B cell (primary cell): Measurements from ENCODE around the gene PLTP. TPM values are rescaled to one million over a fixed set of nuclear protein-coding genes. Genes with fewer than 3 reads are reported as not detected.

Source experiments
- ATAC-seq: fragments of 200-7000 bp; cut with Tn5 transposase; one replicate; pipeline ENCODE4 v1.10.0; 2021; ENCODE audit warnings: low read depth, mild to moderate bottlenecking, moderate number of reproducible peaks, moderate library complexity
- CTCF ChIA-PET: fragments of 350-600 bp; sonication (Branson Sonifier 250); formaldehyde crosslinking; loops from one replicate; lab custom pipeline; 2021; ENCODE audit warnings: antibody characterized with exemption, inconsistent platforms; lab: Charles Lee
- POLR2A ChIA-PET: fragments of 350-600 bp; sonication (Branson Sonifier 250); formaldehyde crosslinking; loops from one replicate; lab custom pipeline; 2021; ENCODE audit warnings: antibody characterized with exemption; lab: Charles Lee
- DNase-seq: peaks from one replicate; pipeline ENCODE4 v3.0.0; 2013
- H2AFZ ChIP-seq: 2 replicates; pipeline ENCODE4 v1.6.1; 2012; ENCODE audit warnings: mild to moderate bottlenecking, low read depth, low read length; ENCODE audit not compliant: insufficient read depth, poor library complexity, severe bottlenecking
- H3K27ac ChIP-seq, 2 donors: 1 replicate in 1 of 2; 2 replicates in 1 of 2; pipeline ENCODE4 v1.5.1; 2012 to 2013; ENCODE audit warnings: low read length in 2 of 2, mild to moderate bottlenecking in 2 of 2, moderate library complexity in 1 of 2
- H3K27me3 ChIP-seq, 4 experiments: fragments of 200-600 bp in 1 of 4; sonication (generic) in 1 of 4; replicated peaks in 1 of 4; 1 replicate in 2 of 4; 2 replicates in 2 of 4; pipeline versions ENCODE4 v1.6.1 to v1.7.0; 2013 to 2016; ENCODE audit warnings: low read length in 3 of 4, mild to moderate bottlenecking in 2 of 4, mixed read lengths in 1 of 4, moderate library complexity in 1 of 4; ENCODE audit not compliant: insufficient read depth in 4 of 4, control insufficient read depth in 3 of 4; ENCODE audit errors: control extremely low read depth in 1 of 4
- H3K36me3 ChIP-seq, 2 experiments: replicated peaks in 1 of 2; 1 replicate in 1 of 2; 2 replicates in 1 of 2; pipeline versions ENCODE4 v1.6.1 to v1.7.1; 2013; ENCODE audit warnings: low read length in 1 of 2; ENCODE audit not compliant: insufficient read depth in 2 of 2, control insufficient read depth in 1 of 2; ENCODE audit errors: control extremely low read depth in 1 of 2, extremely low read depth in 1 of 2
- H3K4me1 ChIP-seq, 2 donors: fragments of 200-600 bp in 1 of 2; sonication (generic) in 1 of 2; 1 replicate in 1 of 2; 2 replicates in 1 of 2; pipeline versions ENCODE4 v1.5.1 to v1.6.1; 2013 to 2017; ENCODE audit warnings: low read length in 2 of 2; ENCODE audit not compliant: control insufficient read depth in 2 of 2, insufficient read depth in 2 of 2
- H3K4me2 ChIP-seq: replicated peaks from 2 replicates; pipeline ENCODE3; 2012; ENCODE audit warnings: mild to moderate bottlenecking, low read depth, low read length; ENCODE audit not compliant: poor library complexity, severe bottlenecking
- H3K4me3 ChIP-seq, 5 experiments: fragments of 200-600 bp in 1 of 5; sonication (generic) in 1 of 5; 1 replicate in 3 of 5; 2 replicates in 2 of 5; pipeline versions ENCODE4 v1.5.1 to v1.7.0; 2011 to 2016; ENCODE audit warnings: low read length in 4 of 5, mild to moderate bottlenecking in 4 of 5, low read depth in 2 of 5, control low read depth in 1 of 5, moderate library complexity in 1 of 5; ENCODE audit not compliant: insufficient read depth in 1 of 5; ENCODE audit errors: control extremely low read depth in 1 of 5, extremely low read depth in 1 of 5
- H3K79me2 ChIP-seq: fragments of 200-600 bp; sonication (generic); one replicate; pipeline ENCODE4 v1.6.0; 2016; ENCODE audit warnings: low read length; ENCODE audit not compliant: control insufficient read depth, insufficient read depth
- H3K9ac ChIP-seq: fragments of 200-600 bp; sonication (generic); 2 replicates; pipeline ENCODE4 v1.6.1; 2017; ENCODE audit warnings: mild to moderate bottlenecking, low read length, moderate library complexity
- H3K9me3 ChIP-seq, 3 donors: one replicate each; pipeline versions ENCODE4 v1.6.1 to v1.7.1; 2013; ENCODE audit warnings: low read length in 2 of 3; ENCODE audit not compliant: control insufficient read depth in 2 of 3, insufficient read depth in 1 of 3; ENCODE audit errors: control extremely low read depth in 1 of 3
- H4K20me1 ChIP-seq: 2 replicates; pipeline ENCODE4 v1.6.0; 2012; ENCODE audit warnings: mild to moderate bottlenecking, low read length; ENCODE audit not compliant: insufficient read depth, control insufficient read depth, poor library complexity, severe bottlenecking
- H3K27ac Mint-ChIP-seq: one replicate; pipeline ENCODE4 v1.8.0; 2021; ENCODE audit warnings: mixed read lengths
- H3K27me3 Mint-ChIP-seq: one replicate; pipeline ENCODE4 v1.8.0; 2021; ENCODE audit warnings: mixed read lengths
- H3K4me1 Mint-ChIP-seq: one replicate; pipeline ENCODE4 v1.8.0; 2021; ENCODE audit warnings: mixed read lengths
- H3K4me3 Mint-ChIP-seq: one replicate; pipeline ENCODE4 v1.8.0; 2021; ENCODE audit warnings: mixed read lengths
- H3K9me3 Mint-ChIP-seq: one replicate; pipeline ENCODE4 v1.8.0; 2022; ENCODE audit warnings: mixed read lengths; ENCODE audit not compliant: insufficient read depth
- CTCF ChIP-seq: fragments of 200-600 bp; IDR thresholded peaks from one replicate; pipeline ENCODE4 v1.8.0; 2022; ENCODE audit warnings: antibody characterized with exemption, mild to moderate bottlenecking
- EZH2 ChIP-seq: IDR thresholded peaks from 2 replicates; pipeline ENCODE4 v1.6.1; 2012; ENCODE audit warnings: borderline replicate concordance, low read depth, mild to moderate bottlenecking, moderate library complexity, low read length; ENCODE audit not compliant: insufficient read depth, poor library complexity, severe bottlenecking
- WGBS: methylation state at CpG from one replicate; pipeline ENCODE4 v1.1.5; 2013; ENCODE audit warnings: missing lambda C conversion rate; ENCODE audit not compliant: insufficient coverage; 5-methylcytosine and 5-hydroxymethylcytosine counted together
- intact Hi-C: fragments of 100-400 bp; cut with micrococcal nuclease; formaldehyde crosslinking; loops from one replicate; pipeline ENCODE4 v1.10.0; 2022
- polyA plus RNA-seq: library from polyadenylated mRNA; depleted of rRNA; stranded (reverse); fragments of >200 nt; gene quantifications from 2 replicates; pipeline ENCODE4 v1.2.3, GENCODE V29; 2012
- total RNA-seq, 2 donors: library from RNA; stranded (reverse); fragments of 120-200 nt in 1 of 2; gene quantifications; 1 replicate in 1 of 2; 2 replicates in 1 of 2; pipeline versions ENCODE4 v1.2.3 to v1.2.4, GENCODE V29; 2013 to 2022

The PLTP gene
- total and polyA plus RNA-seq, 2 donors (not counting 1 experiment from before 2014, with no cell fraction given), result 1.4 to 4.0 TPM

GRCh38 chr20:45898285-45898684 lies 13.7 kb downstream of the PLTP start:
- 94% methylated on average over 6 of the region's 12 CpGs for WGBS
- H3K4me2 ChIP-seq, result no peak overlapping the region
- Mint-ChIP-seq H3K9me3 (no peaks in the 10 kb centered on the region), H3K27ac (no peak overlapping the region), H3K27me3 (no peaks in the 10 kb centered on the region), H3K4me1 (peaks cover 11% of the 10 kb centered on the region), H3K4me3 (no peak overlapping the region)
- H3K4me1 ChIP-seq, result peaks cover 0 to 7% of the 10 kb centered on the region in 2 donors
- no peak overlapping the region for H3K9ac ChIP-seq
- H3K79me2 ChIP-seq, result no peaks in the 10 kb centered on the region
- H3K27ac ChIP-seq, result no peak overlapping the region
- CTCF ChIA-PET, result interaction anchor here (1.6 kb wide), 1 partner anchor 18 kb away, joined by 3 read pairs; no protein-coding TSS in a partner anchor
- H3K9me3 ChIP-seq, result no peaks in the 10 kb centered on the region
- TF ChIP-seq EZH2, result no peak
- H3K4me3 ChIP-seq, result no peak overlapping the region
- POLR2A ChIA-PET, result interaction anchor here (0.6 kb wide), 1 partner anchor 29 kb away, joined by 6 read pairs; no protein-coding TSS in a partner anchor
- peaks cover 0 to 26% of the 10 kb centered on the region in 2 experiments for H3K36me3 ChIP-seq
- intact Hi-C loops, result no loop called here
- DNase-seq (no peak), ATAC-seq (no peak)
- no peaks in the 10 kb centered on the region for H4K20me1 ChIP-seq
- H3K27me3 ChIP-seq, result no peaks in the 10 kb centered on the region
- no peak overlapping the region for H2AFZ ChIP-seq

- Mint-ChIP-seq H3K27me3 (no peaks in the 10 kb centered on the region), H3K27ac (no peak overlapping the region), H3K4me3 (no peak overlapping the region), H3K9me3 (no peaks in the 10 kb centered on the region), H3K4me1 (peaks cover 12% of the 10 kb centered on the region)
- Histone ChIP-seq H3K9ac (no peak overlapping the region), H3K36me3 (peaks cover 0 to 26% of the 10 kb centered on the region in 2 experiments), H2AFZ (no peak overlapping the region), H3K4me3 (no peak overlapping the region), H3K27ac (no peak overlapping the region), H3K9me3 (no peaks in the 10 kb centered on the region), H3K4me2 (no peak overlapping the region), H3K27me3 (no peaks in the 10 kb centered on the region), H4K20me1 (no peaks in the 10 kb centered on the region), H3K4me1 (peaks cover 6 to 11% of the 10 kb centered on the region in 2 donors), H3K79me2 (no peaks in the 10 kb centered on the region)
- intact Hi-C loops, result no loop called here
- ATAC-seq (no peak), DNase-seq (no peak)
- WGBS, result 98% methylated on average over 7 of the region's 7 CpGs
- ChIA-PET POLR2A (no interaction called here), CTCF (no interaction called here)
- TF ChIP-seq EZH2, result no peak
- no peak for TF ChIP-seq CTCF
Measured at GRCh38 chr20:45897692-45898091, 14.3 kb downstream of the PLTP start.
